AML-193 (cell line): ENCODE measurements around the gene ACY1.
"Not testable (repeated sequence)": the region's sequence is repeated elsewhere in the genome, so short reads cannot be mapped to it uniquely, and the experiment has no call there.

ENCODE experiments used
- DNase-seq, 2 experiments: peaks; one replicate each; lab custom pipeline; 2025; lab: John Stamatoyannopoulos, UW

ACY1 gene

DNA sequence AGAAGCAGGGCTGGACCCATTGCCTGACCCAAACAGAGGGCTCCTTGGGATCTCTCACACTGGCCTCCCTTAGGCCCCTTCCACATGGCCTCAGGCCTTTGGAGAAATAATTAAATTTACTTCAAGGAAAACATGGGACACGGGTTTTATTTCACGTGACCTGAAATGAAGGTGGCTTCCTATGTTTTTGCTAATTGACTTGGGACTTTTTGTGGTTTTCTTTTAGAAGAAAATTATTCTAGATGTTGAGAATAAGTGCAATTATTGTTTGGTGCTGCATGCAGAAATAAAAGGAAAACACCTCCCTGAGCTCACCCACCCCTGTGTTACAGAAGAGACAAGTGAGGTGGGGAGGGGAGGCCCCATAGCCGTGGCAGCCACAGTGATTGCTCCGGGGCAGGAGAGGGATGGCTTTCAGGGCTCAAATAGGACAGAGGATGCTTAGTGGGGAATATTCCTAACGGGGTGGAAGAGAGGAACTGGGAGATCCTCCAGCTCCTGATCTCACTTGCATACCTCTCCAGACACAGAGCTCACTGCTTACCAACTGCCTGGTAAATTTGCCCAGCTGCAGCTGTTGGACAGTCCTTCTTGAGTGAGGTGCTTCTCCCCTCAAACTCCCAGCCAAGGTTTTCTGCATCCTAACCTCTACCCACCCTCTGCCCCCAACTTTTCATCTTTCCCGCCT lies 41.6 kb downstream of the ACY1 start:
- no peak for DNase-seq

GRCh38 chr3:52025453-52025852 lies 42.1 kb downstream of the ACY1 start:
- no peak for DNase-seq

DNA sequence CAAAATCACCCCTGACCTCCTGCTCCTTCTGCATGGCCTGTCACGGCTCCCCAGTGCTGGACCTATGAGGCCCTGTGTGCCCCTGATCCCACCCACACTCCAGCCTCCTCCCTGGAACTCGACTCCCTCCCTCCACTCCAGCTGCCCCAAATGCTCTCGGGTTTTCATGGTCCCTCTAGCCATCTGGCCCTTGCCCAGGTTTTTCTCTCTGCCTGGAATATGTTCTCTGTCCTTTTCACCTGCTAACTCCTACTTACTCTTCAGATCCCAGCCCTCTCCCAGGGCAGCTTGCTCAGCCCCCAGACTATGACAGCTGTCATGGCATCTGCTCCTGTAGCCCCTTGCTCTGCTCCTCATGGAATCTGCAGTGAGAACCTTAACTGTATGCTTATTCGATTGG lies 42.7 kb downstream of the ACY1 start:
- DNase-seq = no peak

- DNase-seq = no peak
Measured at GRCh38 chr3:52028572-52028971, 45.2 kb downstream of the ACY1 start.

DNA sequence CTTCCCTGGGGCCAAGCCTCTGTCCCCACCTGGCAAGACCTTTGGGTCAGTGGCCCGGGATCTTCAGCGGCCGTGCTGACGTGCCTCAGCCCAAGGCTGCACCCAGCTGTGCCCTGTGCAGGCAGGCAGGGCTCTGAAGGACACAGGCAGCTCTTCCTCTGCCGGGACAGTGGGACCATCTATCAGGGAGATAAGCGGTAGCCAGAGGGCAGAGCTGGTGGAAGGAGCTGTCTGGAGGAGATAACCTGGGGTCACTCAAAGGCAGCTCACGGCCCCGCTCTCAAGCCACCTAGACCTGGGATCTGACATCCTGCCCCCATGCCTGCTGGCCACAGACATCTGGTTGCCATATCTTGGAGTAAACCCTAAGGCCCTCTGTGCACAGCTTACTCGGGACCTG lies 45.7 kb downstream of the ACY1 start:
- no peak for DNase-seq

- no peak for DNase-seq
Measured at GRCh38 chr3:52029535-52029934, 46.2 kb downstream of the ACY1 start.

DNA sequence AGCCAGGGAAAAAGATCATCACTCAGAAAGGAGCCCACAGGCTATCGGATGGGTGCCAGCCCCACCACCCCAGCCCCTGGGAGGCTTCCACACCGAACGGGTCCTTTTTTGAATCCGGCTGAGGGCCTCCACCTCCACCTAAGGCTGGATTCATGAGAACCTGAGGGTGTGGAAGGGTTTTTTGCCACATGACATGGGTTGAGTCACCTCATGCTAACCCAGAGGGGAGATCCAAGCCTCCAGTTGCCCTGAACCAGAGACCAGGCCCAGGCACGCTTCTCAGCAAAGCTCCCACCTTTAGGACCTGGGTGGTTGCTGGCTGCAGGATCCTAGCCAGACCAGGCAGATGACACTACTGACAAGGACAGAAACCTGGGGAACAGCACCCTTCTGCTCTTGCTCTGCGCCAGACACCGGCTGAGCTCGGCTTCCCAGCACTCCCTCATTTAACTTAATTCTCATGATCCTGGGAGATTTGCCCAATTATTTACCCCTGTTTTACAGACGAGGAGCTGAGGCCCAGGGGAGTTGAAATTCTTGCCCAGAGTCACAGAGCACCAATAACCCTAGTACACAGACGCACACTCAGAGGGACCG lies 47.5 kb downstream of the ACY1 start:
- DNase-seq = no peak

- no peak for DNase-seq
Measured at GRCh38 chr3:52031896-52032295, 48.6 kb downstream of the ACY1 start.

- no peak for DNase-seq
Measured at GRCh38 chr3:52032702-52033408, 49.5 kb downstream of the ACY1 start.

DNA sequence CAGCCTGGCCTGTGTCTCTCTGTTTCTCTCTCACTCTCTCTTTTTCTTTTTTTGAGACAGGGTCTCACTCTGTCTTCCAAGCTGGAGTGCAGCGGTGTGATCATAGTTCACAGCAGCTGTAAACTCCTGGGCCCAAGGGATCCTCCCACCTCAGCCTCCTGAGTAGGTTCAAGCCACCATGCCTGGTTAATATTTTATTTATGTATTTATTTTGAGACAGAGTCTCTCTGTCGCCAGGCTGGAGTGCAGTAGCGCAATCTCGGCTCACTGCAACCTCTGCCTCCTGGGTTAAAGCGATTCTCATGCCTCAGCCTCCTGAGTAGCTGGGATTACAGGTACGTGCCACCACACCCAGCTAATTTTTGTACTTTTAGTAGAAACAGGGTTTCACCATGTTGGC lies 50.4 kb downstream of the ACY1 start:
- not testable (repeated sequence) for DNase-seq

DNA sequence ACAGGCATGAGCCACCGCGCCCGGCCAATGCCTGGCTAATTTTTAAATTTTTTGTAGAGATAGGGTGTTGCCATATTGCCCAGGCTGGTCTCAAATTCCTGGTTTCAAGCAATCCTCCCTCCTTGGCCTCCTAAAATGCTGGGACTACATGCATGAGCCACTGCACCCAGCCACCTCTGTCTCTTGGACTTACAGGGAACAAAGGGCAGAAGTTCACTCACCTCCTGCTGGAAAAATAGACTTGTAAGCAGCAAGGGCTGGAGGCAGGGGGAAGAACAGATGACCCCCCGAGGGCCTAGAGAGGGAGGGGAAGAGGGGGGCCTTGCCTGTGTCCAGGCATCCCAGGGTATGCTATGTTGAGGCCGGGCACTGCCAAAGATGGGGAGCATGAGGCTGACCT lies 50.9 kb downstream of the ACY1 start:
- DNase-seq = no peak

- no peak for DNase-seq
Measured at GRCh38 chr3:52034651-52035050, 51.3 kb downstream of the ACY1 start.

DNA sequence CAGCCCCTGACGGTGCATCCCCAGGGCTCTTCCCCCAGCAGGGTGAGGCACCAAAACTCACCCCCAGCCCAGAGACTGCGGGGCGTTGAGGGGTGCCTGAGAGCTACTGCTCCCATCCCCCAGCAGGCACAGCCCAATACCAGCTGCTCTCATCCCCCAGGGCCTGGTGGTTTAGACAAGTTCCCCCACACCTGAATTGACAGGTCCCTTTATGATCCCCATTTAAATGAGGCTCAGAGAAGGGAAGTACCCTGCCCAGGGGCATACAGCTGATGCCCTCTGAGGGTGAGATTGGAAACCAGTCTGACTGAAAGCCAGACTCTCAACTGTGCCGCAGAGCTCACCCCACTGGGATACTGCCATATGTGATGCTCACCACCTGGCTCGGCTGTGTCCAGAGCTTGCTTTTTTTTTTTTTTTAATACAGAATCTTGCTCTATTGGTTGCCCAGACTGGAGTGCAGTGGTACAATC lies 52.9 kb downstream of the ACY1 start:
- no peak for DNase-seq

DNA sequence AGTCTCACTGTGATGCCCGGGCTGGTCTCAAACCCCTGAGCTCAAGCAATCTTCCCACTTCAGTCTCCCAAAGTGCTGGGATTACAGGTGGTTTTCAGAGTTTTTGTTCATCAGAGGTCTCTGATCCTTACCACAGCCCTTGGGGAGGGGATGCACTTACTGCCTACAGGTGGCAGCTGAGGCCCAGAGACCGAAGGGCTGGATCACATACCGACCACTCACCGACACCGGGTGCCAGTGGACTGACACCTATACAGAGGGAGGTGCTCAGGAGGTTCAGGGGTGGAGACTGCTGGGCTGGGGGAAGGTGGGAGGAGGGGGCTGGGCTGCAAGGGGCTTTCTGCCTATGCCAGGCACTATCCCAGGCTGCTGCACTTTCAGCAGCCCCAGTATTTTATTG lies 53.5 kb downstream of the ACY1 start:
- no peak for DNase-seq

DNA sequence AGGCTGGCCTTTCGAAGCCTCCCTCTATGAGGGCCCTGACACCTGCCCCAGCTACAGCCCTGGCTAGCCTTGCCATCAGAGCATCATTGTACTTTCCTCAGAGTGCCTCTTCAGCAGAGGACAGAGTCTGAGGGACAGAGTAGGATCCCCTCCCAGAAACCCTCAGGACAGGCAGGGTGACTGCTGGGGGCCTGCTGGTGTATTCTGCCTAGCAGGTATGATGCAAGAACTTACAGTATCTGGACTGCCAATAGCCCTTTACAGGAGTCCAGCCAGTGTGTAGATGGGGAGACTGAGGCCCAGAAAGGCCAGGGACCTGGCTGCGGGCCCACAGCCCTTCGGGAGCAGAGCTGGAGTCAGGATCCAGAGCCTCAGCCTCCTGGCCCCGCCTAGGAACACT lies 54.0 kb downstream of the ACY1 start:
- no peak for DNase-seq

GRCh38 chr3:52038227-52038626 lies 54.9 kb downstream of the ACY1 start:
- no peak for DNase-seq
